Measurements from ENCODE around the gene DNAJC5.
"Not testable (repeated sequence)": the region's sequence is repeated elsewhere in the genome, so short reads cannot be mapped to it uniquely, and the experiment has no call there.

DNAJC5 gene

GRCh38 chr20:63973636-63974401, 78.9 kb downstream of the DNAJC5 start:
- TF ChIP-seq CTCF (conservative IDR thresholded peaks at IDR 0.05; ENCODE audit: low read depth, low read length) = peak; percentile 95
- H3K4me3 ChIP-seq (ENCODE audit: low read depth, low read length) = peak overlapping the region; percentile 65
- peak; percentile 88 for DNase-seq (ENCODE audit: low read depth)

GRCh38 chr20:63974402-63975200, 79.7 kb downstream of the DNAJC5 start:
- DNase-seq (ENCODE audit: low read depth) = no peak
- no peak for TF ChIP-seq CTCF (conservative IDR thresholded peaks at IDR 0.05; ENCODE audit: low read depth, low read length)
- H3K4me3 ChIP-seq (ENCODE audit: low read depth, low read length) = no peak overlapping the region

- not testable (repeated sequence) for DNase-seq (ENCODE audit: low read depth); H3K4me3 ChIP-seq (ENCODE audit: low read depth, low read length)
These were observed 81.6 kb downstream of the DNAJC5 start for GRCh38 chr20:63976511-63976910.

- TF ChIP-seq CTCF (conservative IDR thresholded peaks at IDR 0.05; ENCODE audit: low read depth, low read length) = no peak
- DNase-seq (ENCODE audit: low read depth) = no peak
- no peak overlapping the region for H3K4me3 ChIP-seq (ENCODE audit: low read depth, low read length)
These were observed 82.2 kb downstream of the DNAJC5 start for GRCh38 chr20:63976980-63977738.

GRCh38 chr20:63977739-63978276, 82.9 kb downstream of the DNAJC5 start:
- no peak for TF ChIP-seq CTCF (conservative IDR thresholded peaks at IDR 0.05; ENCODE audit: low read depth, low read length)
- no peak overlapping the region for H3K4me3 ChIP-seq (ENCODE audit: low read depth, low read length)
- peak; percentile 88 for DNase-seq (ENCODE audit: low read depth)

GRCh38 chr20:63978319-63979228, 83.6 kb downstream of the DNAJC5 start:
- no peak for TF ChIP-seq CTCF (conservative IDR thresholded peaks at IDR 0.05; ENCODE audit: low read depth, low read length)
- peak; percentile 45 for DNase-seq (ENCODE audit: low read depth)
- peak overlapping the region; percentile 53 for H3K4me3 ChIP-seq (ENCODE audit: low read depth, low read length)
